Activated T-helper 17 cell treated with anti-CD3 and anti-CD28 coated beads, Interleukin-2, amount 50 U/mL, for 72 hours (primary cell): Measurements from ENCODE around the gene ERI3. TPM values are rescaled to one million over a fixed set of nuclear protein-coding genes. Genes with fewer than 3 reads are reported as not detected.

Experiments used
- ATAC-seq: fragments of 150-1000 bp; cut with Tn5 transposase; replicated peaks from 2 replicates; pipeline ENCODE4 v1.10.0; 2021; ENCODE audit warnings: mild to moderate bottlenecking, moderate library complexity
- H3K27ac Mint-ChIP-seq: one replicate; pipeline ENCODE4 v1.8.0; 2022; ENCODE audit warnings: mixed read lengths
- H3K27me3 Mint-ChIP-seq: one replicate; pipeline ENCODE4 v1.8.0; 2022; ENCODE audit warnings: mixed read lengths
- H3K36me3 Mint-ChIP-seq: one replicate; pipeline ENCODE4 v1.8.0; 2022; ENCODE audit warnings: low read depth, mild to moderate bottlenecking, mixed read lengths
- H3K4me1 Mint-ChIP-seq: one replicate; pipeline ENCODE4 v1.8.0; 2022; ENCODE audit warnings: mixed read lengths
- H3K4me3 Mint-ChIP-seq: one replicate; pipeline ENCODE4 v1.8.0; 2022; ENCODE audit warnings: mild to moderate bottlenecking, mixed read lengths
- H3K9me3 Mint-ChIP-seq: one replicate; pipeline ENCODE4 v1.8.0; 2022; ENCODE audit warnings: mixed read lengths
- total RNA-seq, 2 donors: library from RNA; stranded (reverse); gene quantifications; one replicate each; pipeline ENCODE4 v1.2.3, GENCODE V29; 2022

ERI3 gene
- total RNA-seq, 2 donors from 2014 or later, result 30.7 to 41.8 TPM

DNA sequence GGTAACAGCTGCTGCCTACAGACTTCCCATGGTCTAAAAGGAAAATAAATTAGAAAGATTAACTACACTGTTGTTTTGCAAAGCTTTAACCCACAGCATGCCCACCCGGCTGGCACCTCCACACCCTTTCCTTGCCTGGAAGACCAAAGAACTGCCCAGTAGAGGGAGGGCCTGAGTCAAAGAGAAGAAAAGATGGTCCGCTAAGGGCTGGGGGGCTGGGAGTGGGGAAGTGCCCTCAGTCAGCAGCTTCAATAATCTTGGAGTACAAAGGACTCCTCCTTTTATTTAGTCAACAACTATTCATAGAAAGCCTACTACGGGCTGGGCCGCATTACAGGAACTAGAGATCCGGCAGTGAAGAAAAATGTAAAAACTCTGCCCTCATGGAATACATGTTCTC is 40.6 kb downstream of the ERI3 start:
- H3K4me3 Mint-ChIP-seq, result no peak overlapping the region
- no peak overlapping the region for H3K27ac Mint-ChIP-seq
- no peaks in the 10 kb centered on the region for H3K9me3 Mint-ChIP-seq
- ATAC-seq, result no peak
- no peaks in the 10 kb centered on the region for H3K27me3 Mint-ChIP-seq
- peaks cover 72% of the 10 kb centered on the region for H3K36me3 Mint-ChIP-seq
- no peaks in the 10 kb centered on the region for H3K4me1 Mint-ChIP-seq

DNA sequence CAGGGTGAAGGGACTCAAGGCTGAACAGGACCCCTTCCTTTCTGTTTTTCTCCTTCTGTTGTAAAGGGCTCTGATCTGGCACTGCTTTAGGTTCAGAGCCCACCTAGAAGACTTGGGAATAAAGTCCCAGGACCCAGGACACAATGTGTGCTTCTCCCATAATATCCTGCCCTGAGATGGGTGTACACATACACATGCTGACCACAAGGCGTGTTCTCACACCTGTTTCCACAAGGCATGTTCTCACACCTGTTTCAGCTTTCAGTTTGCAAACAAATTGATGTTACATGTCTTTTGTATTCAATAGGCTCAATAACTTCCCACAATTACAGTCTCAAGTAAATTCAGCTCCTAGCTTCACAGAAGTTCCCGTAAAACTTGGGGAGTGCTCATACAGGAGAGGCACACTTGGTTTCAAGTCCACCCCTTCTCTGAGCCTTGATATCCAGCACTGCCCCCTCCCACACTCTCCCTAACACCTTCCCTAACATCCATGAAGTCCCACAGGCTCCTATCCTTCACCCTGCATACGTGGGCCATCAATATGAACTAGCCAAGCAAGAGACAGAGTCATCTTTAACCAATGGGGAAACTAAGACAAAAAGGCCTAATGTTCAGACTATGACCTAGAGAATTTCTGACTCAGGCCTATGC is 41.7 kb downstream of the ERI3 start:
- ATAC-seq, result no peak
- H3K36me3 Mint-ChIP-seq, result peaks cover 70% of the 10 kb centered on the region
- H3K4me1 Mint-ChIP-seq, result no peaks in the 10 kb centered on the region
- H3K9me3 Mint-ChIP-seq, result no peaks in the 10 kb centered on the region
- no peak overlapping the region for H3K4me3 Mint-ChIP-seq
- H3K27me3 Mint-ChIP-seq, result no peaks in the 10 kb centered on the region
- no peak overlapping the region for H3K27ac Mint-ChIP-seq

DNA sequence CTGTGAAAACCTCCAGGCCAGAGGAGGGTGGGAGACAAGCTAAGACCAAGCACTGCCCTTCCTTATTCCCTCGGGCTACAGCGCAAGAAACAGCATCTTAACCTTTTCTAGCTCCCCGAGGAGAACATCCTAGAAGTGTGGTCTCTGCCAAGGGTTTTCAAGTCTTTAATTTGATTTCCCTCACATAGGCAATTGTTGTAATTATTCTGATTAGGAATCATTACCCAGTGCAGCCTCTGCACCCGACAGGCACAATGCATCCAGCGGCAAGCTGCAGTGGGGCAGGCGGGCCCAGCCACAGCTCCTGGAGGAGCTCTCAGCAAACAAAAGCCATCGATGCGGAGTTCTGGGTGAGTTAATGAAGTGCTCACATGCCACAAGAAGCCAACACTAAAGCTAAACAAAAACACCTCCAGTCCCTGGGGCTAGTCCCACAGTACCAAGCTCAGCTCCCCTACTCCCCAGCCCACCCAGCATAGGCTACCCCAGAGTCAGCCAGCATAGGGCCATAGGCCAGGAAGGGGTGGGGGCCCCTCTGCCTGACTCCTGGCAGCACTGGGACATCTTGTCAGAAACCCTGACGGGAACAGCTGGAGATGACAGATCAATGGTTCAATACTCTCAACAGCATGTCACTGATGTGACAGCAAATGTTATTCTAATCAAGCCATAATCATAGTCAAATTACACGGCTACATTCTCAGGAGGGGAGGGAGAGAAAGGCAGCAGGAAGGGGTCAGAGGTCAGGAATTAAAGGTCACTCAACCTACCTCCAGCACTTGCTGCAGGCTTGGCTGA is 42.5 kb downstream of the ERI3 start:
- Mint-ChIP-seq H3K27ac (no peak overlapping the region), H3K9me3 (no peaks in the 10 kb centered on the region), H3K27me3 (no peaks in the 10 kb centered on the region), H3K4me1 (no peaks in the 10 kb centered on the region), H3K4me3 (no peak overlapping the region), H3K36me3 (peaks cover 70% of the 10 kb centered on the region)
- no peak for ATAC-seq

- ATAC-seq, result no peak
Measured at GRCh38 chr1:44310006-44310405, 45.1 kb downstream of the ERI3 start.

DNA sequence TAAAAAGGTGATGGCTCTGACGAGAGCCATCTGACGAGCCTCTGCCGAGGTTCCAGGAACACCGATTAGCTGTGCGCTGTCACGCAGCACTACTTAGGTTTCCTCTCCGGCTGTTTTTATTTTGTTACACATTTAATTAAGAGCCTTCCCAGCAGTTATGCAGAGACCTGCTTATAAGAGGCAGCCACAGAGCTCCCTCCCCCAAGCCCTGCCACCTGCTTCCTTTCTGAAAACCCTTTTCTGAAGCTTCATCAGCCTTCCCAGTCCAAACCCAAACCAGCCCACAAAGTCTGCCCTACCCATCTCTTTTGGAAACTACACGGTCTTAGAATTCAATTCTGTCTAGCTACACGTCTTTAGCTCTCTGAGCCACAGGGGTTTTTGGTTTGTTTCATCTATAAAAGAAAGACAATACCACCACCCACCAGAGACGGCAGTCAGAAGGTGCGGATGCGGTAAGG is 49.1 kb downstream of the ERI3 start:
- Mint-ChIP-seq H3K4me3 (no peak overlapping the region), H3K9me3 (no peaks in the 10 kb centered on the region), H3K27ac (no peak overlapping the region), H3K36me3 (peaks cover 82% of the 10 kb centered on the region), H3K4me1 (no peaks in the 10 kb centered on the region), H3K27me3 (no peaks in the 10 kb centered on the region)
- ATAC-seq, result peak; percentile 19

More at GRCh38 chr1:44310006-44310405, 45.1 kb downstream of the ERI3 start:
- Mint-ChIP-seq H3K27ac (no peak overlapping the region), H3K36me3 (peaks cover 78% of the 10 kb centered on the region), H3K4me1 (no peaks in the 10 kb centered on the region), H3K4me3 (no peak overlapping the region), H3K27me3 (no peaks in the 10 kb centered on the region), H3K9me3 (no peaks in the 10 kb centered on the region)

GRCh38 chr1:44303532-44303931 is 51.5 kb downstream of the ERI3 start:
- Mint-ChIP-seq H3K4me3 (no peak overlapping the region), H3K27me3 (no peaks in the 10 kb centered on the region), H3K9me3 (no peaks in the 10 kb centered on the region), H3K4me1 (no peaks in the 10 kb centered on the region), H3K27ac (no peak overlapping the region), H3K36me3 (peaks cover 64% of the 10 kb centered on the region)
- ATAC-seq, result no peak

GRCh38 chr1:44302541-44302940 is 52.5 kb downstream of the ERI3 start:
- ATAC-seq, result no peak
- H3K4me3 Mint-ChIP-seq, result no peak overlapping the region
- no peaks in the 10 kb centered on the region for H3K4me1 Mint-ChIP-seq
- peaks cover 62% of the 10 kb centered on the region for H3K36me3 Mint-ChIP-seq
- H3K27me3 Mint-ChIP-seq, result no peaks in the 10 kb centered on the region
- H3K9me3 Mint-ChIP-seq, result no peaks in the 10 kb centered on the region
- H3K27ac Mint-ChIP-seq, result no peak overlapping the region

DNA sequence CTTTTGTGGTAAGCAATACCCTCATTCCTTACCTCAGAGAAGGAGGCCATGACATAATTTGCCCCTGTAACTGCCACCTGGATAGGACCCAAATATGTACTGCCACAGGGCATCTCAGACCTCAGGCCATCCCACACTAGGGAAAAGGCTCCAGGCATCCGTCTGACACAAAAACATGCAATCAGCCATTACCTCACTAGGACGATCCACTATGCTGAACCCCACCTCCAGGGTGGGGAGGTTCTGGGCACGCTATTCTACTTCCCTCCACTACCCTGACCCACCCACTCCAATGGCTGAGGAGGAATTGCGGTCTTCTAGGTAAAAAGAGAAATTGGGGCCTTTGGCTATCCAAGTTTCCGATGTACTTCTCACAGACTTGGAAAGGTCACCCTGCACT is 53.6 kb downstream of the ERI3 start:
- no peaks in the 10 kb centered on the region for H3K4me1 Mint-ChIP-seq
- no peak for ATAC-seq
- no peaks in the 10 kb centered on the region for H3K27me3 Mint-ChIP-seq
- H3K27ac Mint-ChIP-seq, result no peak overlapping the region
- peaks cover 57% of the 10 kb centered on the region for H3K36me3 Mint-ChIP-seq
- no peak overlapping the region for H3K4me3 Mint-ChIP-seq
- H3K9me3 Mint-ChIP-seq, result no peaks in the 10 kb centered on the region

GRCh38 chr1:44300852-44301251 is 54.2 kb downstream of the ERI3 start:
- no peak overlapping the region for H3K4me3 Mint-ChIP-seq
- no peak overlapping the region for H3K27ac Mint-ChIP-seq
- H3K27me3 Mint-ChIP-seq, result no peaks in the 10 kb centered on the region
- ATAC-seq, result no peak
- H3K36me3 Mint-ChIP-seq, result peaks cover 57% of the 10 kb centered on the region
- no peaks in the 10 kb centered on the region for H3K4me1 Mint-ChIP-seq
- no peaks in the 10 kb centered on the region for H3K9me3 Mint-ChIP-seq

DNA sequence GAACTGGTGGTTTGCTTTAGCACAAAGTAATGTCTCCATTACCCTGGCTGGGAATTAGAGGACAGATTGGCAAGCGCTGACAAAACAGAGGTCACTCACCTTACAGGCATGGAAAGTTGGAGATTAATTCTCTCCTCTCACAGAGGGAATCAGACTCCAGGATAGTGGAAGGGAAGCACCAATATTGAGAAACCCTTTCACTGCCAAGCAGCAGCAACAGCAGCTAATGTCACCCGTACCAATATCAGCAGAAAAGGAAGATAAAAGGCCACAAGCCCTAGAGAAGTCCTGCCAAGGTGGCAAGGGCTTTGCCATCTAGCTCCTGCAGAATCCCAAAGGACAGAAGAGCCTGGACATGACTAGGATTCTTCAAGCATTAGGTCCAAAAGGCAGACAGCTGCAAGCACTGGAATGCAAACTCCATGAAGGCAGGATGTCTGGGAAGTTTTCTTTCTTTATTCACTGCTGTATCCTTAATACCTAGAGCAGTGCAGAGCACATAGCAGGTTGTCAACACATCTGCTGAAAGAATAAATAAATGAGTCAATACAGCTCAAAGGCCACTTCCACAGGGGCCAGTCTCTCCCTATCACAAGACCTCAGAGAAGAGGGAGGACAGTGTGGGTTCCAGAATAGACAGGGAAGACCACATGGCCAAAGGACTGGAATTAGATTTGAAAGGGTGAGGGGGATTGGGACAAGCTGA is 57.2 kb downstream of the ERI3 start:
- ATAC-seq, result no peak
- no peaks in the 10 kb centered on the region for H3K27me3 Mint-ChIP-seq
- H3K4me3 Mint-ChIP-seq, result no peak overlapping the region
- H3K27ac Mint-ChIP-seq, result no peak overlapping the region
- peaks cover 49% of the 10 kb centered on the region for H3K36me3 Mint-ChIP-seq
- no peaks in the 10 kb centered on the region for H3K9me3 Mint-ChIP-seq
- H3K4me1 Mint-ChIP-seq, result no peaks in the 10 kb centered on the region

DNA sequence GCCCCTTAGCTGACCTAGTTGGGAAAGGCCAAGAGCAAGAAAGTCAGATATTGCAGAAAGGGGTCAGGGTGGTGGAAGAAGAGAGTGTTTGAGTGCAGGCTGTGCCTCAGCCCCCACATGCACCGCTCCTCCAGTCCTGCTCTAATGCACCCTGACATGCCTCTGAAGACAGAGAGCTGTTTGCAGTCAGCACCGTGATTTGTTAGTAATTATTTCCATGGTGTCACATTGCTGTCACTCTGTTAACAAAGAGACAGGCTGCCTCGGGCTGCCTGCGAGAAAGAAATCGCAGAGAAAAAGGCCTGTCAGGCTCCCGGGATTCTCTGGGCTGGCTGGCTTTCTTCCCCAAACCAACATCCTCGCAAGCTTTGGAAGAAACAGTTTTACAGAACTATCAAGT is 58.3 kb downstream of the ERI3 start:
- Mint-ChIP-seq H3K9me3 (no peaks in the 10 kb centered on the region), H3K36me3 (peaks cover 40% of the 10 kb centered on the region), H3K4me3 (no peak overlapping the region), H3K4me1 (no peaks in the 10 kb centered on the region), H3K27ac (no peak overlapping the region), H3K27me3 (no peaks in the 10 kb centered on the region)
- ATAC-seq, result no peak

DNA sequence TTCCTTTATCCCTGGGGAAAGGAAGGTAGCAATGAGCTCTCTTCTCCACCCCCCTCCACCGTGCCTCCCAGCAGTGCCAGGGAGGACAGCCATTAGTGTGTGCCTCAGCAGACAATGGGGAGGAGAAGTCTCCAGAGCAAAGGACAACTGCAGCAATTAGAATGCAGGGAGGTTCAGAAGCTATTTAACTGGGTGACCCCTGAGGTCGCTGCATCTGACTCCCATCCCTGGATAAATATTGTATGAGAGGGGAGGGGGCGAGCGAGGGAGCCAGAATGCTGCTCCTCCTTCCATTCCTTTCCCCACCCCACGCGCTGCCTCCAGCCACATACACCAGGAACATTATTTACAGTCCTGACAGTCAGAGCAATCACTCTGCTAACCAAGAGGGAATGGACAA is 59.0 kb downstream of the ERI3 start:
- H3K27me3 Mint-ChIP-seq, result no peaks in the 10 kb centered on the region
- ATAC-seq, result no peak
- H3K9me3 Mint-ChIP-seq, result no peaks in the 10 kb centered on the region
- peaks cover 39% of the 10 kb centered on the region for H3K36me3 Mint-ChIP-seq
- H3K4me3 Mint-ChIP-seq, result no peak overlapping the region
- H3K27ac Mint-ChIP-seq, result no peak overlapping the region
- H3K4me1 Mint-ChIP-seq, result no peaks in the 10 kb centered on the region

GRCh38 chr1:44294588-44295007 is 60.5 kb downstream of the ERI3 start:
- Mint-ChIP-seq H3K4me3 (no peak overlapping the region), H3K36me3 (peaks cover 39% of the 10 kb centered on the region), H3K27me3 (no peaks in the 10 kb centered on the region), H3K27ac (no peak overlapping the region), H3K4me1 (no peaks in the 10 kb centered on the region), H3K9me3 (no peaks in the 10 kb centered on the region)
- no peak for ATAC-seq

DNA sequence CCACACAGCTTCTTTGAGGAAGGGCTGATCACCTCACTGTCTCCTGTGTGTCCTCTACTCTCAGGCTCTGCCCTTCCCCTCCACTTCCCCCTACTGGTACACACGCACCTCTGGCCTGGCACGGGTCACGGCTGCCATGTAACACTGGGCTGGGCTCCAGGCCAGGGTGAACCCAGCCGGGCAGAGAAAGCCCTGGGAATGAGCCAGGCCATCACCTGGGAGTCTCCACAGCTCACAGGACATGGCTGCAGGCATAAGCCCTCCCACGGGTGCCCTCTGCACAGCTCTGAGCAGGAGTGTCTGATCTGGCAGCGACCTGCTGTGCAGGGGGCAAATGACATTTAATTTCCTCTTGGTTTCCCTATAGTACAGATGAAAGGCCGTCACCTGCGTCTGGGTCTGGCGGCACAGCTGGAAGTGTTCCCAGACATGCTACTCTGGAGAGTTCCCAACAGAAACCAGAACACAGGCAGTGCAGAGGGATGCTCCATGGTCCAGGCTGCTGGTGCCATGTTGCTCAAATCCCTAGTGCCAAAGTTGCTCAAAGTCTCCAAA is 61.2 kb downstream of the ERI3 start:
- Mint-ChIP-seq H3K4me1 (no peaks in the 10 kb centered on the region), H3K36me3 (peaks cover 39% of the 10 kb centered on the region), H3K27me3 (no peaks in the 10 kb centered on the region), H3K9me3 (no peaks in the 10 kb centered on the region), H3K4me3 (no peak overlapping the region), H3K27ac (no peak overlapping the region)
- no peak for ATAC-seq
